ENCODE results near the gene ERI2. TPM values are rescaled to one million over a fixed set of nuclear protein-coding genes. Genes with fewer than 3 reads are reported as not detected.
"Not testable (repeated sequence)": the region's sequence is repeated elsewhere in the genome, so short reads cannot be mapped to it uniquely, and the experiment has no call there.

ERI2 gene
- total and polyA plus RNA-seq, 11 donors, result 5.7 to 15.2 (median 10.1) TPM

DNA sequence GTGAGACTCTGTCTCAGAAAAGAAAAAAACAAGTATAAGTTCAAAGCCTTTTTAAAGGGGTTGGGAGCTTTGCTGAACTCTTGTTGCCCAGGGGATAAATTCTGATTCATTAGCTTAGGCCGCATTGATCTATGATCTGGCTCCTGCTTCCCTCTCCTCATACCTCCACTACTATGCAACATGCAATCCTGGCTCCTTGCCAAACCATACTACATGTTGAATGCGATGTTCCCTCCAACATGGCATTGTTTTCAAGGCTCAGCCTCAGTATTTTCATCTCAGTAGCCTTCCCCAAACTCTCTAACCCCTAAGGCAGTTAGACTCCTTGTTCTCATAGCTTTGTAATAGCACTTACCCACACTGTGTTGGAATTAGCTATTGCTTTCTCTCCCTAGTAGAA is 6.2 kb upstream of the ERI2 start:
- Histone ChIP-seq H3K27ac (no peak overlapping the region), H3K27me3 (no peaks in the 10 kb centered on the region), H3K4me3 (no peak overlapping the region), H3K36me3 (peaks cover 0 to 7% (median 0%) of the 10 kb centered on the region in 9 donors), H3K9me3 (no peaks in the 10 kb centered on the region), H3K4me1 (peaks cover 0 to 4% (median 0%) of the 10 kb centered on the region in 12 donors)
- ATAC-seq (no peak), DNase-seq (no peak)
- intact Hi-C loops (cut with DNase I), result no loop called here
- 78 to 84% (median 82%) methylated on average over 2 of the region's 2 CpGs for WGBS, 4 donors
- TF ChIP-seq, protein P1, sequence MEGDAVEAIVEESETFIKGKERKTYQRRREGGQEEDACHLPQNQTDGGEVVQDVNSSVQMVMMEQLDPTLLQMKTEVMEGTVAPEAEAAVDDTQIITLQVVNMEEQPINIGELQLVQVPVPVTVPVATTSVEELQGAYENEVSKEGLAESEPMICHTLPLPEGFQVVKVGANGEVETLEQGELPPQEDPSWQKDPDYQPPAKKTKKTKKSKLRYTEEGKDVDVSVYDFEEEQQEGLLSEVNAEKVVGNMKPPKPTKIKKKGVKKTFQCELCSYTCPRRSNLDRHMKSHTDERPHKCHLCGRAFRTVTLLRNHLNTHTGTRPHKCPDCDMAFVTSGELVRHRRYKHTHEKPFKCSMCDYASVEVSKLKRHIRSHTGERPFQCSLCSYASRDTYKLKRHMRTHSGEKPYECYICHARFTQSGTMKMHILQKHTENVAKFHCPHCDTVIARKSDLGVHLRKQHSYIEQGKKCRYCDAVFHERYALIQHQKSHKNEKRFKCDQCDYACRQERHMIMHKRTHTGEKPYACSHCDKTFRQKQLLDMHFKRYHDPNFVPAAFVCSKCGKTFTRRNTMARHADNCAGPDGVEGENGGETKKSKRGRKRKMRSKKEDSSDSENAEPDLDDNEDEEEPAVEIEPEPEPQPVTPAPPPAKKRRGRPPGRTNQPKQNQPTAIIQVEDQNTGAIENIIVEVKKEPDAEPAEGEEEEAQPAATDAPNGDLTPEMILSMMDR (IDR thresholded peaks at IDR 0.05), result no peak
- no peak for TF ChIP-seq POLR2A (IDR thresholded peaks at IDR 0.05)

DNA sequence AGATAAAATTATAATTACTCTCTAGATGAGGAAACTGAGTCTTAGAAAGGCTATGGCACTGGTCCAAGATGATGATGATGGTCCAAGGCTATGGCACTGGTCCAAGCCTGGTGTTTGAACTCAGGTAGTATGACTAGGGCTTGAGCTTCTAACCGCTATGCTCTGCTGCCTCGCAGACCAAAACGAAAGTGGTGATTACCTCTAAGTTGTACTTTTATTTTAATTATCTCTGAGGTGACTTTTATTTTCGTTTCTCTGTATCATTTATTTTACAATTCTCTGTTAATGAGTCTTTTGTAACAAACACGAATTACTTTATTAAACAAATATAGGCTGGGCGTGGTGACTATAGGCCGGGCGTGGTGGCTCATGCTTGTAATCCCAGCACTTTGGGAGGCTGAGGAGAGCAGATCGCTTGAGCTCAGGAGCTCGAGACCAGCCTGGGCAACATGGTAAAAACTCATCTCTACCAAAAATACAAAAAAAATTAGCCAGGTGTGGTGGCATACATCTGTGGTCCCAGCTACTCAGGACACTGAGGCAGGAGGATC is 5.7 kb upstream of the ERI2 start:
- TF ChIP-seq, protein P1 (IDR thresholded peaks at IDR 0.05), result no peak
- no peak for TF ChIP-seq POLR2A (IDR thresholded peaks at IDR 0.05)
- DNase-seq (no peak), ATAC-seq (no peak)
- H3K4me3 ChIP-seq, result no peak overlapping the region
- H3K27me3 ChIP-seq, result no peaks in the 10 kb centered on the region
- H3K4me1 ChIP-seq, result peaks cover 0 to 9% (median 4%) of the 10 kb centered on the region in 12 donors
- WGBS, 4 donors, result 94 to 96% (median 95%) methylated on average over 10 of the region's 10 CpGs
- peaks cover 0 to 7% (median 0%) of the 10 kb centered on the region in 9 donors for H3K36me3 ChIP-seq
- no peak overlapping the region for H3K27ac ChIP-seq
- intact Hi-C loops (cut with DNase I), result no loop called here
- no peaks in the 10 kb centered on the region for H3K9me3 ChIP-seq

DNA sequence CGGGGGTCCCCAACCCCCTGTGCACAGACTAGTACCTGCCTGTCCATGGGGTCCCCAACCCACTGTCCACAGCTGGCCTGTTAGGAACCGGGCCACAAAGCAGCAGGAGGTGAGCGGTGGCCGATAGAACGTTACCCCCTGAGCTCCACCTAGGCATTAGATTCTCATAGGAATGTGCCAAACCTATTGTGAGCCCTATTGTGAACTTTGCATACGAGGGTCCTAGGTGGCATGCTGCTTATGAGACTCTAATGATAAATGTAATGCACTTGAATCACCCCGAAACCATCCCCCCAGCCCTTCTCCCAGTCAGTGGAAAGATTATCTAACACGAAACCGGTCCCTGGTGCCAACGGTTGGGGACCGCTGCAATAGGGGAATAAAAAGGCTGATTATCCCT is 1.6 kb upstream of the ERI2 start:
- WGBS, 4 donors, result 92 to 96% (median 93%) methylated on average over 11 of the region's 11 CpGs
- intact Hi-C loops (cut with DNase I), result loop anchor here in 4 of 10 donors (2.0 to 5.0 kb wide), 5 partner anchors 39 to 274 kb away; partner anchors contain the start of genes DCUN1D3 (in 1 of the 4) and LYRM1 (in 1 of the 4)
- DNase-seq, result no peak

DNA sequence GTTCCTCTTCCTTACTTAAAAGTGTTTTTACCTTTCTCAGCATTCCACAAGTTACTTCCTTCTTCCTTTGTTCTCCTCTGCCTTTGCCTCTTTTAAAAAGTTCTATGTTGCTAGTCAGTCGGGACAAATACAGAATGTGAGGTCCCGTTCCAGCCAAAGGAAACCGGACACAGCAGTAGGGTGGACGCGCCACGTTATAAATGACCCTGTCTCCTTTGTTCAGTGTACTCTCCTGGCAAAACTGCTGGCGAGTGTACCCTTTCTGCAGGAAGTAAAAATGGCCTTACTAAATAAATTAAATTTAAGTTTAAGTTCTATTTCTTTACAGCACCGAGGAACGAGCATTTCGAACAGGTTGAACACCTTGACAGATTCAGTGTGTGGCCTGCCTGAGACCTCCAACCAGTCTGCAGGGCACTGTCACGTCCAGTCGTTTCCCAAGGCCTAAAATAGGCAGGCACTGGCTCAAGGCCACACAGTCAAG is 546 bp downstream of the ERI2 start:
- H3K4me1 ChIP-seq, result peaks cover 0 to 25% (median 11%) of the 10 kb centered on the region in 12 donors
- ATAC-seq, result peak in 3 of 4 donors; percentile 14 to 84 (median 80)
- H3K4me3 ChIP-seq, result peak overlapping the region; percentile 43 to 87 (median 74)
- 5 to 12% (median 6%) methylated on average over 10 to 12 of the region's 12 CpGs for WGBS, 4 donors
- H3K9me3 ChIP-seq, H3K27me3 ChIP-seq, DNase-seq: not testable (repeated sequence)
- intact Hi-C loops (cut with DNase I), result loop anchor here in 4 of 10 donors (2.0 to 5.0 kb wide), 5 partner anchors 42 to 277 kb away; partner anchors contain the start of genes DCUN1D3 (in 1 of the 4) and LYRM1 (in 1 of the 4)
- peaks cover 0 to 26% (median 13%) of the 10 kb centered on the region in 9 donors for H3K36me3 ChIP-seq
- peak overlapping the region; percentile 86 to 97 (median 92) for H3K27ac ChIP-seq

More for the DNA sequence above, 1.6 kb upstream of the ERI2 start:
- Histone ChIP-seq H3K4me3 (peak overlapping the region in 1 of 12 donors; percentile 84), H3K9me3 (no peaks in the 10 kb centered on the region), H3K36me3 (peaks cover 0 to 6% (median 0%) of the 10 kb centered on the region in 9 donors), H3K27ac (no peak overlapping the region), H3K4me1 (peaks cover 0 to 25% (median 11%) of the 10 kb centered on the region in 12 donors), H3K27me3 (no peaks in the 10 kb centered on the region)
- no peak for TF ChIP-seq POLR2A (IDR thresholded peaks at IDR 0.05)
- TF ChIP-seq, protein P1 (IDR thresholded peaks at IDR 0.05), result no peak
- ATAC-seq, result no peak

Data from heart left ventricle (tissue), 16 donors.